Measurements from ENCODE around the gene ERC2. TPM values are rescaled to one million over a fixed set of nuclear protein-coding genes. Genes with fewer than 3 reads are reported as not detected.
"Not testable (repeated sequence)": the region's sequence is repeated elsewhere in the genome, so short reads cannot be mapped to it uniquely, and the experiment has no call there.

The ERC2 gene
- total RNA-seq, 1 donor from 2014 or later = 0.53 TPM

DNA sequence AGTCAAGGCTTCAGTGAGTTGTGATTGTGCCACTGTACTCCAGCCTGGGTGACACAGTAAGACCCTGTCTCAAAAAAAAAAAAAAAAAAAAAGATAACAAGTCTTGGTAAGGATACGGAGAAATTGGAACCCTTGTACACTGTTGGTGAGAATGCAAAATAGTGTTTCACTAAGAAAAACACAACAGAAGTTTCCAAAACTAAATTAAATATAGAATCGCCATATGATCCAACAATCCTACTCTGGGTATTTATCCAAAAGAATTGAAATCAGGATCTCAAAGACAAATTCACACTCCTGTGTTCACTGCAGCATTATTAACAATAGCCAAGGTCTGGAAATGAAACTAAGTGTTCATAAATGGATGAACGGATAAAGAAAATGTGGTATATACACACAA, 149.4 kb downstream of the ERC2 start:
- no peak for DNase-seq (ENCODE audit: low read depth, low spot score)

DNA sequence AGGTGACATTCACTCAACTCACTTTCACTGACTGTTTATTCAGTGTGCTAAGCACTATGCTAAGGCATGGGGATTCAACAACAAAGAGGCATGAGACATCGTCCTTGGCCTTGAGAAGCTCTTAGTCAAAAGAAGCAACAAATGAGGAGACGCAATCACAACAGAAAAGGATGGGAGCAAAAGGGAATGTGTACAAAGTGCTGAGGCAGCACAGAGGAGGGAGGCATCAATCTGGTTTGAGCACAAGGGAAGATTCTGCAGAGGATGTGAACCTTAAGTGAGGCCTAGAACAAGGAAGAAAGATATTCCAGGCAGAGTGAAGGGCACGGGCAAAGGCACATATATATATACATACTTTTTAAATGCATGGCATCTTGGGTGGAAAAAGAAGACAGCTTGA, 151.3 kb downstream of the ERC2 start:
- no peak for DNase-seq (ENCODE audit: low read depth, low spot score)

DNA sequence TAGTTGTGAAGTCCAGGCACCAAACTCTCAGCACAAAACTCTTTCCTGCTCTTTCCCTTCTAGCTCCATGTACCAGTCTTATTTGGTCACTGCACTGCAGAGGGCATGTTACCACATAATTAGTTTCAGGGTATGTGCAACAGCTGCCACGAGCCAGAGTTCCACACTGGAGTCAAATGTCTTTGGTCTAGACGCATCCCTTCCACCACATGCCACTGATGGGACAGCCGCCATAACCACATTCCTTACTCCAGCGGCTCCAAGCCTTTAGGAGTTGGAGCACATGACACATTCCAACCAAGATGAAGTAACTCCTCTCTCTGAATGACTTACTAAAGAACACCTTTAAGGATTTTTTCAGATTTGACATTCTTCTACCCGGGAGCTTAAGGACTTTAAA, 153.4 kb downstream of the ERC2 start:
- DNase-seq (ENCODE audit: low read depth, low spot score) = no peak

DNA sequence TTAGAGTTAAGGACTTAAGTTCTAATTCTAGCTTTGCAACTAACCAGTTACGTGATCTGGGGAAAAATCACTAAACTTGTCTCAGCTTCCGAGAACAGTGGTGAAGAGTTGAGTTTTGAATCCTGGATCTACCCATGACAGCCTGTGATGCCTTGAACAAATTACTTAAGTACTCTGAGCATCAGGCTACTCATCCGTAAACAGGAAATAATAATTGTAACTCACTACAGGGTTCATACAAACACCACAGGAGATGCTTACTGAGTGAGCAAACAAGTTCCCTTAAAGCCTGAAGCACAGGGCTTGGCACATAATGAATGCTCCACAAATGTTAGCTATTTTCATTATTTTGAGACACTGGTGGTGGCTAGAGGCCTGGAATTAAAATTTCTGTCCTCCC, 158.8 kb downstream of the ERC2 start:
- DNase-seq (ENCODE audit: low read depth, low spot score) = no peak

DNA sequence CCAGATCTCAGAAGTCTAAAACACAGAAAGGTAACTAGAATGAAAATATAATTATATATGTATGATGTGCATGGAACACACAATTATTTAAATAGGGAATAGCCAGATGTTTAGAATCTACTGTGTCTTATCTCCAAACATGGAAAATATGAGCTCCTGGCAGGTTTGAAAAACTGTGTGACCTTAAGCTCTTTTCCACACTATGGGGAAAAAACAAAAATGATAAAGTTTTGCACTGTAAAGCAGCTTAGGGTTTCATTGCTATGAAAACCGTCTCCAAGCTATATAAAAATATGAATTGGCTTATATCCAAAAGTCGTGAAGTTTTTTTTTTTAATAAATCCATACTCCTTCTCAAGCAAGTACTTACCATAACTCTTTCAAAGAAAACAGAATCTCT, 159.8 kb downstream of the ERC2 start:
- no peak for DNase-seq (ENCODE audit: low read depth, low spot score)

DNA sequence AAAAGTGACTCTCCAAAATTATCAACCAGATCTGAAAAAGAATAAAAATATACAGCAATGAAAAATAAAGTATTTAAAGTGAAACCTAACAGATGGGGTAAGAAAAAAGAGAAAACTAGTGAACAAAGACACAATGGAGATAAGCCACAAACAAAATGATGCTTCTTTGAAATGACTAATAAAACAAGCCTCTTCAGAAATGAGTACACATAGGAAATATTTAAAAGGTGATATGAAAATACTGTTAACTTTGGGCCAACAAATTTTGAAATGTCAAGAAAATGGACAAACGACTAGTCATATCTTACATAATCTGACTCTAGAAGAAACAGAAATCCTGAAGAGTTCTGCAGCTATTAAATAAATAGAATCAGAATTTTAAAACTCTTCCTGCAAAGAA, 164.2 kb downstream of the ERC2 start:
- DNase-seq (ENCODE audit: low read depth, low spot score) = no peak

DNA sequence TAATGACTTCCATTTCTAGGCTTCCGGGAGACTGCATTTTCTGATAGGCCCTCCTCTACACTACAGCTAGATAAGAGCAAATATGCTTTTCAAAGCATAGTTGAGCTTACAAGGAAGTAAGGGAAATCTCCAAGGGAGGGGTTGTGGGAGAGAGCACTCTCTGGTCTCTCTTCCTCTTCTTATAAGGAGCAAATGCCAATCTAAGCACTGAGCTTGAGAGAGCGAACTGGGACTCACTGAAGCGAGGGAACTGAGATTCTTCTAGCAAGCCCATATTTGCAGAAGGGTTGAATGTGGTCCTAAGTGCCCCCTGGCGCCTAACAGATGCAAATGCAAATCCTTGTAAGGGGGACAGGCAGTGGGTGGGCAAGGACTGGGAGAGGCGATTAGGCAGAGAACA, 164.8 kb downstream of the ERC2 start:
- no peak for DNase-seq (ENCODE audit: low read depth, low spot score)

DNA sequence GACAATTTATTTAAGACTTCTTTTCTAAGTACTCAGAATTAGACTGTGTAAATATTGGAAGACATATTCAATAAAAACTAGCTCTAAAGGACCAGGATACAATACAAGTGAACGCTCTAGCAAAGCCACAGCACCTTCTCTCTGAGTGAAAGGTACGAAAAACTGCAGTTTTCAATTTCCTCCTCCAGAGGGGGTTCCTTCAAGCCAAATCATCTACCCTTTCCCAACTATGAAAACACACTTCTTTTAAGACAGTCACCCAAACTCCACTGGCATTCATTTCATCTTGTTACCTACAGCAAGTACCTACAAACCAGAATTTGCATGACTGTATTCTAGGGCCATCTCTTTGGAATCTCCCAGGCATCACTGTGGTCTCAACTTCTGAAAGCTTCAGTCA, 165.8 kb downstream of the ERC2 start:
- DNase-seq (ENCODE audit: low read depth, low spot score) = no peak

DNA sequence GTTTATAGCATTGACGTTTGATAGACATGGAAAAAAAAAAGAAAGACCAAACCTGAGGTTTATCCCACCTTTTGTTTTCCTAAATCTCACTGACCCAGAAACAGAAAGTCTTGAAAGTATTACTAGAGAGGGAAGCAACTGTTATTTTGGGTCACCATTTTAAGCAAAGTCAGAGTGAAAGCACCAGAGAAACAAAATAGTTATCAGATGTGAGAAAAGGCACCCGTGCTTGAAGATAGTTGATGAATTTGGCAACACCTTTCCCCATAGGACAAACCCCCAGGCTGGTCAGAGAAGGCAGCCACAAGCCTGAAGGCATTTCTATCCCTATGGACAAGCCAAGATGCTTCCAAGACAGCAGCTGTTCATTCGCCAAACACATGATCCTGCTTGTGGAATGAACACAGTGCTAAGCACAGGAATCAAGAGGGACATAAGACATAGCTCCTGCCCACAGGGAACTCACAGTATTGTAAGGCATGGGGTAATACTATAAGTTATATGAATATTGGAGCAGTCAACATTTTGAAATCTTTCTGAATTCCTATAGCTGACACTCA, 170.9 kb downstream of the ERC2 start:
- no peak for DNase-seq (ENCODE audit: low read depth, low spot score)

DNA sequence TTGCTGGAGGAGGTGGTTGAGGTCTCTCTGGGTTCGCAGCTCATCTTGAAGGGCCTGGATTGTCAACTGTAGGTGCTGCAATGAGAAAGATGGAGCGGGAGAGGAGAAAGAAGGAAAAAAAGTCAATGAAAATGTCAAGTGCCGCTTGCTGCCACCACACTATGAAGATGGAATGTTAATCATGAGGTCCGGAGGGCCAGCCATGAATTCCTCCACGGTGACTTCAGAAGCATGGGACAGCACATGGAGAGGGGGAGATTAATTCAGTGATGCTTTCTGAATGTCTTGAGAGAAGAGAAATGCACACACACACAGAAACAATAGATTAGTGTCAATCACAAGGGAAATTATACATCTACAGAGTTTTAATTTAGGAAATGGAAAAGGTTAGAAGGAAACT, 171.9 kb downstream of the ERC2 start:
- DNase-seq (ENCODE audit: low read depth, low spot score) = no peak

DNA sequence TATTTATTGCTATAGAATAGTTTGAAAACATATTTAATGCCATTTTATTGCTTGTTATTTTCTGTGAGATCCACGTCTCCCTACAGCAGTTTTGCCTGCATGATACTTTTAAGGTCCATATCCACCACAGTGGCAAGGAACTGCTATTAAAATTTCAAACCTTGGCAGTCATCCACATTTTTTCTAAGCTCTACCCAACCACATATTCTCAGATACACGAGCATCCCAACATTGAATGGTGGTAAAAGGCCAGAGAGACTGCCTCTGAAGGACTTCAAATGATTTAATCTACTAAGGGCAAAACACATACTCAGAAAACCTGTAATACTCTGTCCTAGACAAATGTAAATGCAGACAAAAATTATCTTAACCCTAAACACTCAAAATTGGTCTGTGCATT, 173.1 kb downstream of the ERC2 start:
- no peak for DNase-seq (ENCODE audit: low read depth, low spot score)

DNA sequence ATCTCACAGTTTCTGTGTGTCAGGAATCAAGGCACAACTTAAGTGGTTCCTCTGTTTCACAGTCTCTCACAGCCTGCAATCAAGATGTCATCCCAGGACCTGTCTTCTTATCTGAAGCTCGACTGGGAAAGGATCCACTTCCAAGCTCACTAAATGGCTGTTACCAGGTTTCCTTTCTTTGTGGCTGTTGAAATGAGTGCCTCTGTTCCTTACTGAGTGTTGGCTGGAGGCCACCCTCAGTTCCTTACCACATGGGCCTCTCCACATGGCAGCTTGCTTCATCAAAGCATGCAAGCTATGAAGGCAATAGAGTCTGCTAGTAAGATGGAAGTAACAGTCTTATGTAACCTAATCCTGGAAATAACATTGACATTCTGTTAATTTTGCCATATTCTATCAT, 174.0 kb downstream of the ERC2 start:
- no peak for DNase-seq (ENCODE audit: low read depth, low spot score)

DNA sequence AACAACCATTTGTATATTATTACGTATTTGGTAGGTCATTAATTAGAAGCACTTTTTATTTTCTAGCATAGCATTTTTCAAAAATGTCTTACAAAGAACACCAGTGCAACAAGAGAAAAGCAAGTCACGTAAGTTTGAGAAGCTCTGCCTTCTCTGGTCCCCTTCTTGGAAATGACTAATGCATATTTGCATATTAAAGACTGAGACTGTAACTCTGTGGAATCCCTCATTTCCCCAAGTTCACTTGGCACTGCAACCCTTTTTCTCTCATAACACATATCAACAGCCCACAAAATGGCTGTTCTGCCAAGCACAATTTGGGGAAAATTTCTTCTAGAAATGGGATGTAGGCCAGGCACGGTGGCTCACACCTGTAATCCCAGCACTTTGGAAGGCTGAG, 176.3 kb downstream of the ERC2 start:
- no peak for DNase-seq (ENCODE audit: low read depth, low spot score)

DNA sequence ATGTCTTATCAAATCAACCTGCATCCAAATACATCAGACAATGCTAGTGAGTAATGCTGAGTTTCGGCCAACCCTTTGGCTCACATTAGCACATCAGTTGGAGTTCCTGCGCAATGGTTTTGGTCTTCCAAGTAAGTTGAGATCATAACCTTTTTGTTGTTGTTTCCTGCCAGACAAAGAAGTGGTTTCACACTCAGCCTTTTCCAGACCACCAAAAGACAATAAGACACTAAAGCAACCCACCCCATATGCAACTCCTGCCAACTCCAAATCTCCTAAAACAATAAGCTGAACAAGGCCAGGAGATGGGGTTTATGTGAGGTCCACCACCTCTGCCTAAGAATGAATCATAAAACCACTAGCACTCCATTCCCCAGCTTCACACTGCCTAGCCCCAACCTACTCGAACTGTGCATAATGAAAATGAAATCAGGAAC, 177.0 kb downstream of the ERC2 start:
- peak; percentile 24 for DNase-seq (ENCODE audit: low read depth, low spot score)

DNA sequence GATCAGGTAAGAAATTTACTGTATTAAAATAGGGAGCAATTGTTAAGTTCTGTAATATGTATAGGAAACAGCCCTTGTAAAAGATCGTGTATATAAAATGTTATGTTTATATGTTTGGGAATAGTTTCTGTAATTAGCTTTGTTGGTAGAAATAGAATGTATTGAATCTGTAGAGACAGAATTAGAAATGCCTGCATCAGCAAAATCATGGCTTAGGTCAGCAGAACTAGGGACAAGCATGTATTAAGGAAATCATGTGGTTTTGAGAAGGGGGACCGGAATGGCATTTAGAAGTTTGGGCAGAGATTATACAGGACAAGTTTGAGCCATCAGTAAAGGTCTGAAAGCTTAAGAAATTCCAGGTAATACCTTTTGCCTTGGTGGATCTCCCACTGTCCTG, 177.9 kb downstream of the ERC2 start:
- no peak for DNase-seq (ENCODE audit: low read depth, low spot score)

DNA sequence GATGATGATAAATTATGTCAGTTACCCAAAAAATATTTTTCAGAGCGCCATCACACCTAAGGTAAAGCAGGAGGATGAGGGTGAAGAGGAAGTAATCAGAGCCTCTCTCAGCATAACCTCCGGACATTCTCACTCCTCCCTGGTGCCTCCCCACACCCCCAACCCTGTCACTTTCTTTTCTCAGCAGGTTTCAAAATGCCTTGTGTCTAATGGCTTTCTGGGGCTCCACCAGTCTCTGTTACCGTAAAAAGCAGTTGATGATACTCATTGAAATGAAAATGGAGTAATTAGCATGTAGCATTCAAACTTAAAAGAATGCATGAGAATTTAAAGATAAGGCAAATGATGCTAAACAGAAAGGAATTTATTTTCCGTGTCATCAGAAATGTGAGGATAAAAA, 180.0 kb downstream of the ERC2 start:
- no peak for DNase-seq (ENCODE audit: low read depth, low spot score)

DNA sequence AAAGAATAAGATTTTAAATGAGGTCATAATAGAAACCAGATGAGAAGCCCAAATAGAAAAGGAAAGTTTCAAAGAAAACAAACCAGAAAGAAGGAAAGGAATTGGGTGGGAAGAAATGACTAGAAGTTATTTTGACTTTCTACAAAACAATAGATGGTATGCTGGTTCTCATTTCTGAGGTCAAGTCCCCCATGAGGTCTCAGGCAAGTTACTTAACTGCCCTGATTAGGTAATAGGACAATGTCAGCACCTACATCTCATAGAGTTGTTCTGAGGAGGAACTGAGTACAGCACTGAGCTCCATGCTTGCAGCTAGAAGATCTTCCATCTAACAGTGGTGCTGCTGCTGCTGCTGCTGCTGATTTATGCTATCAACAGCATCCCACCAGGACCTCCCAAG, 185.9 kb downstream of the ERC2 start:
- no peak for DNase-seq (ENCODE audit: low read depth, low spot score)

DNA sequence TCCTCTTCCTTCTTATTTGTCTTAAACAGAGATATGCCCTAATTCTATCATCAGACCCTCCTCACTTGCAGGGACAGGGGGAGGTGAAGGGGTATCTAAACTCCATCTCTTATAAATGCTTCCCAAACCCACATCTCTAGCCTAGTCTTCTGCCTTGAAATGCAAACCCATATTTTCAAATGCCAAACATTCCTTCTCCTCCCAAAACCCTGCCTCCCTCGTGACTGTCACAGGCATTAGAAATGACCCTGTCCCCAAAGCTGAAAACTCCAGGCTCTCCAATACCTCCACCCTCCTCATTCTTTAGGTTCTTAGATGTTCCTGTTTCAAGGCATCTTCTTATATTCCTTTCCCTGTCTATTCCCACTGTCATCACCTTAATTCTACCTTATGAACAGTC, 191.0 kb downstream of the ERC2 start:
- no peak for DNase-seq (ENCODE audit: low read depth, low spot score)

DNA sequence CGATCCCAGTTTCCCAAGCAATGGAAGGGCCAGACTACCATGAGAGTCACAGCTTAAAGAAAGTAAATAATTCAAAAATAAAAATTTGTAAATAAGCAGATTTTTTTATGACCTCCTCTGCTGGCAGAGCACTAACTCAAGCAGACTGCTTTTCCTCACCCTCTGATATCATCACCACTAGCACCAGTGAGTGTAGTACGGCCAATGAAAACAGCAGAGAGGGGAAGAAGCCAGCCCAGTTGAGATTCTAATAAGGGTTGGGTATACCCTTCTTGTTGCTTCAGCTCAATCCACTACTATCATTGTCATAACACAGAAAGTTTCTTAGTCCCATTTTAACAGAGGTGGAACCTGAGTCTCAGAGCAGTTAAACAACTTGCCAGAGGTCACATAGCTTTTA, 193.1 kb downstream of the ERC2 start:
- no peak for DNase-seq (ENCODE audit: low read depth, low spot score)

DNA sequence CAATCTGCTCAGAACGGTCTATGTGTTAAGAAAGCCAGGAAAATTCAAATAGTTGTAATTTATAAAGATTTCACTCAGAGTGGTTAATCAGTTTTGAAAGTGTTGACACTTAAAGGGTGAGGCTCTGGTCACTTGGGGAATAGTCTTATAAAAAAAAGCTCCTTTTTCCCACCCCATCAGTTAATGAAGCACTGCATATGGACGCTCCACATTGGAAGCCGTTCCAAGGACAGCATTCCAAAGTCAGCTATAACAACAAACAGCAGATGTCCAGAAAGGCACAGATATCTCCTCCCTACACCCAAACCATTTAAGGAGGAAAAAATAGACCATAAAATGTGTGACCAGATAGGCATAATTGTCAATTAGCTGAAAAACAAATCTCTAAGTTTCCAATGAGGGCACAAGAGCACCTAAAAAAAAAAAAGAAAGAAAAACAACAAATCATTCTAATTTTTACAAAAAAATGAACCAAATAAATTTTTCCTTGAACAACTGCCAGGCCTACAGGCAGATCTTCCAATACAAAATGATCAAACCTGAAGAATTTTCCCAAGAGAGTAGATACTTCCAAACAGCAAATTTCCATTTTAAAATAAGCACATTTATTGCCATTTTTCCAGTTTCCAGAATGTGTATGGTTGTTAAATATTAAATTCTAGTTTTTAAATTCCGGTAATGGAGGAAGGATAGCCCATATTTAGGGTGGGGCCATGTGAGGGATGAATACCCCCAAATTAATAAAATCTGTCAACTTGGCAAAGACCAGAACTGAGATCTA, 198.3 kb downstream of the ERC2 start:
- no peak for DNase-seq (ENCODE audit: low read depth, low spot score)

DNA sequence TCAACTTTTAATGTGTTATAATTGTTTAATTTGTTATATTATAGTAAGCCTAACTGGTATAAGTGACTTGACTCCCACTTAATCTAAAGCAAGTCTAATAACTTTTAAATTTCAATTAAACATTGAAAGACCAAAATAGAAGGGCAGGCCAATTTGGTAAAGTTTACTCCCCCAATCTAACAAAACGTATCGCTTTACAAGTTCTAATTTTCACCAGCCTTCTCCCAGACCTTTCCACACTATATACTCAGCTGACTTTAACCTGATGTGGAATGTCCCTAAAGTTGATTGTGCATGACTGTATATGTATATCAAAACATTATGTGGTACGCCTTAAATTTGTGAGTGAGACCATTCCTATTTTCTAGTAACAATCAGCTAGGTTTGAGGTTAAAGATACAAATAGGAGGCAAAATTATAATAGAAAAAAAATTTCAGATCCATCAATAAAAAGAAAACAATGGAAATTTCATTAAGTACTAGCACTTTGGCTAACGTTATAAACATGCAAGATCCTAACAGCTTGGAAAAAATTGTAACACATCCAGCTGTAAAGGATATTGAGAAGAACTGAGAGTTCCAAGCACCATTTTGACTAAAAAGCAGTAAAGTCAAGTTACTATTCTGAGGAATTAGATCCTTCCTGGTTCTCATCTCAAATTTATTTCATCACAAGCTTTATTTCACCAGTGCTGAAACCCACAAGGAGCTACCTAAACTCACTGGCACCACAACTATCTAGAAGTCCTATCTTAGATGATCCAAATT, 199.5 kb downstream of the ERC2 start:
- no peak for DNase-seq (ENCODE audit: low read depth, low spot score)

DNA sequence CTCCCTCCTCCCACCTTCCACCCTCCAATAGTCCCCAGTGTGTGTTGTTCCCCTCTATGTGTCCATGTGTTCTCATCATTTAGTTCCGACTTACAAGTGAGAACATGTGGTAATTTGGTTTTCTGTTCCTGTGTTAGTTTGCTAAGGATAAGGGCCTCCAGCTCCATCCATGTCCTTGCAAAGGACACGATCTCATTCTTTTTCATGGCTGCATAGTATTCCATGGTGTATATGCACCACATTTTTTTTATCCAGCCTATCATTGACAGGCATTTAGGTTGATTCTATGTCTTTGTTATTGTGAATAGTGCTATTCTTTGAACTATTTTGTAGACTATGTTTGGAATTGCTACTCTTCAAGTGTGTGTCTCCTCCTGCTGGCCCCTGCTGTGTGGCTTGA, 206.4 kb downstream of the ERC2 start:
- DNase-seq (ENCODE audit: low read depth, low spot score) = not testable (repeated sequence)

DNA sequence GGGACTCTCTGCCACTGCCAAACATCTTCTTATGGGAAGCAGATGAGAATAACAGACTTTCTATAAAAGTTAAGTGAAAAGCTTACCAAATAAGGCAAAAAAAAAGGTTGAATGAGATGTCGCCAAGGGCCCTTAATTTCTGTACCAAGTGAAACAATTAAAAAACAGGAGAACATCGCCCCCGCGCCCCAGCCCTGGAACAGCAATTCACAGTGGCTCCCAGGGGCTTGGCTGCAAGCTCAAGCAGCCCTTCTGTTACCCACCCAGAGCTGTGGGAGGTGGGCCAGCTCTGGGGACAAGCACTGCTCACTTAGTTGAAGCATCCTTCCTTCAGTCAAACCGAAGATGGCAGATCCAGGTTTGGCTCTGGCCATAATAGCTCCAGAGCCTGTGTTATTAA, 208.0 kb downstream of the ERC2 start:
- no peak for DNase-seq (ENCODE audit: low read depth, low spot score)
